Motor neuron (in vitro differentiated cells): ENCODE data around the gene TUFT1. TPM values are rescaled to one million over a fixed set of nuclear protein-coding genes. Genes with fewer than 3 reads are reported as not detected.

ENCODE experiments used
- ATAC-seq, 8 experiments: fragments of 200-7000 bp; cut with Tn5 transposase; replicated peaks in 6 of 8; 2 replicates each; pipeline ENCODE4 v1.8.0; 2021; ENCODE audit warnings: mild to moderate bottlenecking in 8 of 8, moderate library complexity in 8 of 8
- H3K27ac ChIP-seq, 2 donors: fragments of 250-450 bp; sonication (Bioruptor Pico); 2 replicates each; pipeline ENCODE4 v1.9.0; 2021; ENCODE audit warnings: antibody characterized with exemption in 2 of 2, mild to moderate bottlenecking in 2 of 2, moderate library complexity in 1 of 2
- H3K4me1 ChIP-seq, 2 donors: fragments of 250-450 bp; sonication (Bioruptor Pico); replicated peaks in 1 of 2; 2 replicates each; pipeline ENCODE4 v1.6.1; 2021; ENCODE audit warnings: antibody characterized with exemption in 2 of 2, mild to moderate bottlenecking in 2 of 2, moderate library complexity in 1 of 2
- H3K4me3 ChIP-seq, 5 donors: fragments of 250-450 bp; sonication (Bioruptor Pico); 2 replicates each; pipeline ENCODE4 v1.9.0; 2021; ENCODE audit warnings: antibody characterized with exemption in 5 of 5, mild to moderate bottlenecking in 5 of 5, moderate library complexity in 4 of 5
- WGBS, 10 experiments: fragments of 450-650 bp; shearing (Covaris generic); methylation state at CpG; one replicate each; pipeline ENCODE4 v1.0.0; 2022; 5-methylcytosine and 5-hydroxymethylcytosine counted together
- in situ Hi-C, 9 experiments: fragments of 400-800 bp; cut with MboI; loops; one replicate each; pipeline ENCODE4 v1.15.0; 2021; ENCODE audit warnings: low sequenced_read_pairs in 9 of 9, low pct_unique_long_range_greater_than_20kb in 2 of 9; ENCODE audit not compliant: unreplicated experiment in 9 of 9
- total RNA-seq, 8 experiments: library from RNA; unstranded; fragments of 300-600 nt; gene quantifications; 2 replicates each; pipeline versions ENCODE4 v1.2.3 to v1.2.4, GENCODE V29; 2022

Gene TUFT1
- total RNA-seq, 8 experiments from 2014 or later, result 0.87 to 33.7 (median 24.6) TPM

GRCh38 chr1:151534662-151535278, 5.3 kb upstream of the TUFT1 start:
- Histone ChIP-seq H3K27ac (no peak overlapping the region), H3K4me1 (peaks cover 7% of the 10 kb centered on the region in 2 donors), H3K4me3 (no peak overlapping the region)
- ATAC-seq, result peak in 6 of 8 experiments; percentile 8 to 47 (median 26)
- 14 to 85% (median 41%) methylated on average over 1 to 11 of the region's 12 CpGs; no CpG with 5 or more reads in 2 of the 10 experiments for WGBS, 10 experiments
- in situ Hi-C loops, result no loop called here

GRCh38 chr1:151535326-151536271, 4.5 kb upstream of the TUFT1 start:
- in situ Hi-C loops, result no loop called here
- no peak overlapping the region for H3K4me3 ChIP-seq
- H3K4me1 ChIP-seq, result peaks cover 7 to 9% of the 10 kb centered on the region in 2 donors
- WGBS, 10 experiments, result 20 to 97% (median 82%) methylated on average over 1 to 6 of the region's 6 CpGs; no CpG with 5 or more reads in 3 of the 10 experiments
- ATAC-seq, result no peak
- no peak overlapping the region for H3K27ac ChIP-seq

DNA sequence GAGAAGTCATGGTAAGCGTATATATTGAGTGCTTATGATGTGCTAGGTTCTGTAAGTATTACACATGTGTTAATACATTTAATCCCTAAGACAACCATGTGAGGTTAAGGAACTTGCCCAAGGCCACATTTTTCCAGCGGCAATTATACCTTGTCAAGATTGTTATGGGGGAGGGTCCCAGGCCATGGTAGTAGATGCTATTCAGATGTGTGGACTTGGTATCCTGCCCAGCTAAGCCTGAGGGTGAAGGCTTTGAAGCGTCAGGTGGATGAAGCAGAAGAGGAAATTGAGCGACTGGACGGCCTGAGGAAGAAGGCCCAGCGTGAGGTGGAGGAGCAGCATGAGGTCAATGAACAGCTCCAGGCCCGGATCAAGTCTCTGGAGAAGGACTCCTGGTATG, 3.6 kb upstream of the TUFT1 start:
- Histone ChIP-seq H3K4me3 (no peak overlapping the region), H3K27ac (no peak overlapping the region), H3K4me1 (peaks cover 10 to 11% of the 10 kb centered on the region in 2 donors)
- in situ Hi-C loops, result no loop called here
- WGBS, 10 experiments, result 60 to 100% (median 87%) methylated on average over 1 to 6 of the region's 7 CpGs; no CpG with 5 or more reads in 2 of the 10 experiments
- ATAC-seq, result no peak

- in situ Hi-C loops, result no loop called here
- Histone ChIP-seq H3K4me3 (no peak overlapping the region), H3K4me1 (peaks cover 17% of the 10 kb centered on the region in 2 donors), H3K27ac (no peak overlapping the region)
- peak in 4 of 8 experiments; percentile 6 to 13 (median 11) for ATAC-seq
- WGBS, 10 experiments, result 18 to 100% (median 80%) methylated on average over 1 to 9 of the region's 9 CpGs; no CpG with 5 or more reads in 3 of the 10 experiments
Observed at GRCh38 chr1:151537112-151537511, 3.0 kb upstream of the TUFT1 start.

DNA sequence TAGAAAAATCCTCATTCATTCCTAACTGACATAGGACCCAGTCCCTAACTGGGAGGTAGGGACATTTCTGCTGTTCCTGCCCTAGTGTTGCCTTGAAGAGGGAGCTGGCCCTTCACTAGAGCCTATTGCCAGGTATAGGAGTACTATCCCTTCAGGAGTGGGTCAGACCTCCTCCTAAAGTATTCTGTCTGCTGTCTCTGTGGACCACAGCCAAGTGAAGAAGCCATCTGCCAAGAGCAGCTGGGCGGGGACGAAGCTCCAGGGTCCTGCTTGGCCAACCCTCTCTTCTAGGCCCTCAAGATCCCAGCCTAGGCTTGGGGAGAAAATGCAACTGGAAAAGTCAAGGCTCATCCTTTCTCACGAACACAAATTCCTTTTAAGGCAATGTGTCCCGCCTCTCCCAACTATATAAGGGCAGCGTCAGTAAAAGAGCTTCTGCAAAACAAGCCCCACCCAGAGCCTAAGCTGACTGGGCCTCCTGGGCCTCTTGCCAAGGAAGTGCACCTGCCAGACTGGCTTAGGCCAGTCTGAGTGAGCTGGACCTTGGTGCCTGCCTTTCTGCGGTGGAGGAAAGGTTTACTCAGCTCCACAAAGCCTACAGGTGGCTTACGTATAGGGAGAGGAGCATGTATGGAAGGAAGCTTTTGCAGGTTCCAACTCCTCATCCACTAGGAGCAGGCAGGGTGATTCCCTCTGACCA, 638 bp upstream of the TUFT1 start:
- peak; percentile 63 to 80 (median 76) for ATAC-seq
- in situ Hi-C loops, result no loop called here
- Histone ChIP-seq H3K4me3 (peak overlapping the region; percentile 57 to 69 (median 61)), H3K4me1 (peaks cover 27 to 28% of the 10 kb centered on the region in 2 donors), H3K27ac (peak overlapping the region; percentile 5 to 88)
- 0 to 61% (median 17%) methylated on average over 1 to 7 of the region's 7 CpGs; no CpG with 5 or more reads in 4 of the 10 experiments for WGBS, 10 experiments

DNA sequence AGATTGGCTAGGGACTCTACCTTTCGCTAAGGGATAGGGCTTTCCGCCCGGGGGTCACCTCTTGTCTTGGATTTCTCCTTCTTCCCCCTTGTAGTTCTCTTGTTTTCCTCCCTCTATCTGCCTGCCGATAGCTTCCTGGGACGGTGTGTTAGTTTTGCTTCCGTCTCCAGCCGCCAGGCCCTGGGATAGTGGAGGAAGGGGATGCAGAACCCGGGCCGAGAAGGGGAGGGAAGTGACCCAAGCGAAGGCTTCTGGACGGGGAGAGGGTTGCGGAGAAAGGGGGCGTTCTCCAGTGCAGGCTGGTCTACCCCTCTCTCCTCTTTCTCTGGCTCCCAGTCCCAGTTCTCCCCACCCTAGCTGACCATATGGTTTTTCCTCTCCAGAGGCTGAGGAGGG, 871 bp downstream of the TUFT1 start:
- in situ Hi-C loops, result no loop called here
- Histone ChIP-seq H3K4me3 (peak overlapping the region; percentile 57 to 69 (median 61)), H3K4me1 (peaks cover 27 to 28% of the 10 kb centered on the region in 2 donors), H3K27ac (peak overlapping the region in 1 of 2 donors; percentile 88)
- no peak for ATAC-seq
- 0 to 80% (median 5%) methylated on average over 1 to 12 of the region's 13 CpGs; no CpG with 5 or more reads in 3 of the 10 experiments for WGBS, 10 experiments

DNA sequence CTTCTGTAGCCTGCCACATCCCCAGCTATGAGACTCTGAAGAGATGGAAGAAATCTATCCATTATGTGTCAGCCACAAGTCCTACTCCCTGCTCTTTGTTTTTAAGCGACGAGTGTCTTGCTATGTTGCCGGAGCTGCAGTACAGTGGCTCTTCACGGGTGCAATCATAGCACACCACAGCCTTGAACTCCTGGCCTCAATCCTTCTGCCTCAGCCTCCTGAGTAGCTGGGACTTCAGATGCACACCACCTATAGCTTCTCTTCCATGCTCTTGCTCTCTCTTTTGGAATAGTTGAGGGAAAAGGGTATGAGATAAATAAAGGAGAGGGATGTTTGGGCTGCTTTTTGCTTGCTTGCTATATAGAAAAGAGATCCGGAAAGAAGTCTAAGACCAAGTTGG, 1.6 kb downstream of the TUFT1 start:
- peak overlapping the region; percentile 57 to 69 (median 61) for H3K4me3 ChIP-seq
- no peak for ATAC-seq
- H3K4me1 ChIP-seq, result peaks cover 27 to 28% of the 10 kb centered on the region in 2 donors
- WGBS, 10 experiments, result 34 to 83% (median 75%) methylated on average over 1 to 5 of the region's 5 CpGs
- no peak overlapping the region for H3K27ac ChIP-seq
- in situ Hi-C loops, result no loop called here

GRCh38 chr1:151542710-151543129, 2.6 kb downstream of the TUFT1 start:
- H3K27ac ChIP-seq, result no peak overlapping the region
- in situ Hi-C loops, result no loop called here
- peak in 6 of 8 experiments; percentile 1 to 6 (median 2) for ATAC-seq
- H3K4me1 ChIP-seq, result peaks cover 27 to 28% of the 10 kb centered on the region in 2 donors
- peak overlapping the region in 1 of 5 donors; percentile 68 for H3K4me3 ChIP-seq
- 0 to 45% (median 6%) methylated on average over 1 to 3 of the region's 3 CpGs; no CpG with 5 or more reads in 2 of the 10 experiments for WGBS, 10 experiments

GRCh38 chr1:151545542-151545941, 5.4 kb downstream of the TUFT1 start:
- Histone ChIP-seq H3K27ac (no peak overlapping the region), H3K4me3 (no peak overlapping the region), H3K4me1 (peaks cover 19 to 21% of the 10 kb centered on the region in 2 donors)
- ATAC-seq, result no peak
- WGBS, 10 experiments, result 14 to 88% (median 71%) methylated on average over 1 of the region's 1 CpG; no CpG with 5 or more reads in 4 of the 10 experiments
- in situ Hi-C loops, result no loop called here

GRCh38 chr1:151546011-151546925, 6.2 kb downstream of the TUFT1 start:
- Histone ChIP-seq H3K27ac (no peak overlapping the region), H3K4me1 (peaks cover 19 to 20% of the 10 kb centered on the region in 2 donors), H3K4me3 (no peak overlapping the region)
- in situ Hi-C loops, result no loop called here
- 73 to 95% (median 88%) methylated on average over 3 to 4 of the region's 4 CpGs; no CpG with 5 or more reads in 1 of the 10 experiments for WGBS, 10 experiments
- no peak for ATAC-seq

- WGBS, 10 experiments, result 0 to 90% (median 69%) methylated on average over 1 to 7 of the region's 7 CpGs; no CpG with 5 or more reads in 2 of the 10 experiments
- H3K4me1 ChIP-seq, result peaks cover 8 to 9% of the 10 kb centered on the region in 2 donors
- no peak overlapping the region for H3K4me3 ChIP-seq
- peak in 6 of 8 experiments; percentile 39 to 78 (median 68) for ATAC-seq
- H3K27ac ChIP-seq, result no peak overlapping the region
- in situ Hi-C loops, result no loop called here
Observed at GRCh38 chr1:151547119-151547899, 7.2 kb downstream of the TUFT1 start.
